OCI-LY3 (cell line): ENCODE results near the gene POGZ.

ENCODE experiments used
- H2AFZ ChIP-seq: fragments of 200-600, 300-600 bp; shearing (Covaris generic); 2 replicates; pipeline ENCODE4 v1.6.0; 2014; ENCODE audit warnings: antibody characterized with exemption, low read depth, low read length
- H3K27ac ChIP-seq: fragments of 200-600, 300-600 bp; sonication (generic); 2 replicates; pipeline ENCODE4 v1.5.1; 2014; ENCODE audit warnings: mild to moderate bottlenecking, low read length, moderate library complexity, mixed read lengths
- H3K27me3 ChIP-seq: fragments of 200-600, 300-600 bp; sonication (generic); 2 replicates; pipeline ENCODE4 v1.6.1; 2014; ENCODE audit warnings: low read depth, low read length, mixed read lengths
- H3K36me3 ChIP-seq: fragments of 200-600, 300-600 bp; sonication (generic); replicated peaks from 2 replicates; pipeline ENCODE3; 2014; ENCODE audit warnings: low read depth, low read length, mixed read lengths
- H3K4me1 ChIP-seq: fragments of 300-600, 200-600 bp; sonication (generic); 2 replicates; pipeline ENCODE4 v1.6.1; 2014; ENCODE audit warnings: low read length, mixed read lengths
- H3K4me2 ChIP-seq: fragments of 200-600, 300-600 bp; sonication (generic); 2 replicates; pipeline ENCODE4 v1.6.1; 2014; ENCODE audit warnings: low read length, mixed read lengths
- H3K4me3 ChIP-seq: fragments of 300-600, 200-600 bp; sonication (generic); 2 replicates; pipeline ENCODE4 v1.5.1; 2014; ENCODE audit warnings: antibody characterized with exemption, mild to moderate bottlenecking, low read length, moderate library complexity
- H3K79me2 ChIP-seq: fragments of 300-600, 200-600 bp; shearing (Covaris generic); 2 replicates; pipeline ENCODE4 v1.6.1; 2014; ENCODE audit warnings: mild to moderate bottlenecking, low read length, mixed read lengths
- H3K9ac ChIP-seq: fragments of 300-600, 200-600 bp; shearing (Covaris generic); 2 replicates; pipeline ENCODE4 v1.6.0; 2014; ENCODE audit warnings: mild to moderate bottlenecking, low read length, moderate library complexity
- H3K9me3 ChIP-seq: fragments of 200-600, 300-600 bp; shearing (Covaris generic); 2 replicates; pipeline ENCODE4 v1.6.1; 2014; ENCODE audit warnings: low read length, mixed read lengths; ENCODE audit not compliant: insufficient read depth
- H4K20me1 ChIP-seq: fragments of 200-600, 300-600 bp; sonication (generic); 2 replicates; pipeline ENCODE4 v1.6.1; 2016; ENCODE audit warnings: low read length, mixed read lengths; ENCODE audit not compliant: insufficient read depth
- EZH2phosphoT487 ChIP-seq: fragments of 200-600 bp; shearing (Covaris generic); IDR thresholded peaks from 2 replicates; pipeline ENCODE4 v1.6.1; 2018; ENCODE audit warnings: antibody characterized with exemption, mixed run types, low read depth
- TF ChIP-seq, protein P1 (sequence below): fragments of 200-600, 300-600 bp; sonication (generic); IDR thresholded peaks from 2 replicates; pipeline ENCODE4 v1.5.1; 2014; ENCODE audit warnings: antibody characterized with exemption, low read length, low read depth

The POGZ gene

DNA sequence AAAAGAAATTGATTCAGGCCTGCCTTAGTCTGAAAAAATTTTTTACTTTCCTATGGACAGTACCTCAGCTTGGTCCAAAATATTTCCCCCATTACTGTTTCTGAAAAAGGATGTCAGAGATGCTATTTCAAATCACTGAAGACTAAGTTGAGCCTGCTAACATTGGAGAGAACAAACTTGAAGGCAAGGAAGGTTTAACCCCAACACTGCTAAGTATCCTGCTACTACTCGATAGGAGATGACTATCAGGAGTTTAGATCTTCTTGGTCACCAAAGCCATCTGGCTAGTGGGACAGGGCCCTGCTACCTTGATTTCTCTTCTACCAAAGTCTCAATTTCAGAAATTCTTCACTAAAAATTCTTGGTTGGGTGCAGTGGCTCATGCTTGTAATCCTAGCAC, 22.7 kb upstream of the POGZ start:
- H3K4me3 ChIP-seq, result no peak overlapping the region

DNA sequence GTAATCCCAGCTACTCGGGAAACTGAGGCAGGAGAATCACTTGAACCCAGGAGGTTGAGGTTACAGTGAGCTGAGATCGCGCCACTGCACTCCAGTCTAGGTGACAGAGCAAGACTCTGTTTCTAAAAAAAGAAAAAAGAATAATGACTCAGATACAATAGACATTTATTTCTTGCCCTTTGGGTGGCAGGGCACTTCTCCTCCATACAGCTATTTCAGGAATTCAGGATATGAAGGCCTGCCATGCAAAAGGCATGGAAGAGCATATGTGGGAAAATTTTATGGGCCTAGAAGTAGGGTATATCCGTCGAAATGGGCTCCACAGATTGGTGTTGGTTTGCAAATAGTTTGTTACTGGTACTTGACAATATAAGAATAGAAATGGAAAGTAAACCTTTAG, 20.2 kb upstream of the POGZ start:
- Histone ChIP-seq H3K79me2 (no peaks in the 10 kb centered on the region), H3K36me3 (no peaks in the 10 kb centered on the region), H3K27ac (no peak overlapping the region), H2AFZ (no peak overlapping the region), H3K4me1 (peaks cover 27% of the 10 kb centered on the region), H3K27me3 (no peaks in the 10 kb centered on the region), H3K4me3 (no peak overlapping the region), H3K4me2 (no peak overlapping the region), H4K20me1 (no peaks in the 10 kb centered on the region), H3K9me3 (peaks cover 5% of the 10 kb centered on the region; the same call in 1 of the 2 replicates), H3K9ac (no peak overlapping the region)
- no peak for TF ChIP-seq EZH2phosphoT487
- TF ChIP-seq, protein P1, sequence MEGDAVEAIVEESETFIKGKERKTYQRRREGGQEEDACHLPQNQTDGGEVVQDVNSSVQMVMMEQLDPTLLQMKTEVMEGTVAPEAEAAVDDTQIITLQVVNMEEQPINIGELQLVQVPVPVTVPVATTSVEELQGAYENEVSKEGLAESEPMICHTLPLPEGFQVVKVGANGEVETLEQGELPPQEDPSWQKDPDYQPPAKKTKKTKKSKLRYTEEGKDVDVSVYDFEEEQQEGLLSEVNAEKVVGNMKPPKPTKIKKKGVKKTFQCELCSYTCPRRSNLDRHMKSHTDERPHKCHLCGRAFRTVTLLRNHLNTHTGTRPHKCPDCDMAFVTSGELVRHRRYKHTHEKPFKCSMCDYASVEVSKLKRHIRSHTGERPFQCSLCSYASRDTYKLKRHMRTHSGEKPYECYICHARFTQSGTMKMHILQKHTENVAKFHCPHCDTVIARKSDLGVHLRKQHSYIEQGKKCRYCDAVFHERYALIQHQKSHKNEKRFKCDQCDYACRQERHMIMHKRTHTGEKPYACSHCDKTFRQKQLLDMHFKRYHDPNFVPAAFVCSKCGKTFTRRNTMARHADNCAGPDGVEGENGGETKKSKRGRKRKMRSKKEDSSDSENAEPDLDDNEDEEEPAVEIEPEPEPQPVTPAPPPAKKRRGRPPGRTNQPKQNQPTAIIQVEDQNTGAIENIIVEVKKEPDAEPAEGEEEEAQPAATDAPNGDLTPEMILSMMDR, result no peak

More for the DNA sequence above, 22.7 kb upstream of the POGZ start:
- Histone ChIP-seq H3K36me3 (no peaks in the 10 kb centered on the region), H3K27me3 (no peaks in the 10 kb centered on the region), H3K9ac (no peak overlapping the region), H4K20me1 (no peaks in the 10 kb centered on the region), H2AFZ (no peak overlapping the region), H3K9me3 (peaks cover 5% of the 10 kb centered on the region; the same call in 1 of the 2 replicates), H3K4me1 (peaks cover 7% of the 10 kb centered on the region), H3K27ac (no peak overlapping the region), H3K79me2 (no peaks in the 10 kb centered on the region), H3K4me2 (no peak overlapping the region)
- TF ChIP-seq EZH2phosphoT487, result no peak
- TF ChIP-seq, protein P1, result no peak

DNA sequence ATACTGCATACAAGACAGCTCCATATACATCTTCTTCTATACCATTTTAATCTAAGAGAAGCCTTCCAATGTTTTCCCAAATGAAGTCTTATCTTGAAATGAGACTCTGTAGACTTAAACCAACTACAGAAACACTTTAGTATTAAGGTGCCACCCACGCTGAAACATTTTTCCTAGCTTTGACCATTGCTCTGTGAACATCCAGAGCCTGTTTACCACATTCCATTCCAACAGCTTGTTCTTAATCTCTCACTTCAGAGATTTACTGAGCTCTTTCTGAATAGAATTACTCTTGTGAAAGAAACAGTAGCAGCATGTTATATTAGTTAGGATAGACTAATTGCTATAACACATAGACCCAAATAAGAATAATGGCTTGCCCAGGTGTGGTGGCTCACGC, 19.6 kb upstream of the POGZ start:
- no peaks in the 10 kb centered on the region for H4K20me1 ChIP-seq
- H3K4me3 ChIP-seq, result no peak overlapping the region
- TF ChIP-seq, protein P1, result no peak
- no peak for TF ChIP-seq EZH2phosphoT487
- peaks cover 5% of the 10 kb centered on the region; the same call in 1 of the 2 replicates for H3K9me3 ChIP-seq
- H3K27ac ChIP-seq, result no peak overlapping the region
- H2AFZ ChIP-seq, result no peak overlapping the region
- no peaks in the 10 kb centered on the region for H3K79me2 ChIP-seq
- no peaks in the 10 kb centered on the region for H3K27me3 ChIP-seq
- H3K4me2 ChIP-seq, result no peak overlapping the region
- H3K9ac ChIP-seq, result no peak overlapping the region
- H3K36me3 ChIP-seq, result no peaks in the 10 kb centered on the region
- peaks cover 30% of the 10 kb centered on the region for H3K4me1 ChIP-seq

DNA sequence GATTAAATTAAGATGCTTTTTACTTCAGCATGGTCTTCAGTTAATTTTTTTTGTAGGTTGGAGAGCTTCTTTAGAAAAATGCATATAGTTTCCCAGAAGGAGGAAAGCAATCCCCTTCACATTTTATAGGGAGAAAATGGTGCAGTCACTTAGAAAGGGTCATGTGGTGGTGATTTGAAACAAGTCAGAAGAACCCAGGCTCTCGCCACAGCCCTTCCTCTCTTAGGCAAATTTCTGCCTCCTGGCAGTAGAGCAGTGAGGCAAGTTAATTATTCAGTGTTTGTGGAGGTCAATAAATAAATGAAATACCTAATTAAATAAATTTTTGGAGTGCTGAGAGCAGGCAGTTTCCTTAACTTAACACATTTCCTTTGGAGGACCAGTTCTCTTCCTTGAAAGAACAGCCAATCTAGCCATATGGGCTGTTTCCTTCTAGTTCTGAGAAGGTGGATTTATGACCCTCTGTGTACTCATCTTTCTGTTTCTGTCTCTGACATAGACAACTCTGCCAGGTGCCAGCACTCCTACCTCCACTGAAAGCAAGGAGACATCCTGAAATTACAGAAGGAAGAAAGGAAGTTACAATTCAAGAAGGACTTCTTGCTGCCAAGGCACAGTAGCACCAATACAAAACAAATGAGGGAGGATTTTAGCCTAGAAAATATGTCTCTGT, 19.0 kb upstream of the POGZ start:
- peaks cover 30% of the 10 kb centered on the region for H3K4me1 ChIP-seq
- no peak overlapping the region for H3K4me3 ChIP-seq
- peaks cover 5% of the 10 kb centered on the region; the same call in 1 of the 2 replicates for H3K9me3 ChIP-seq
- TF ChIP-seq EZH2phosphoT487, result no peak
- TF ChIP-seq, protein P1, result no peak
- no peak overlapping the region for H3K9ac ChIP-seq
- no peaks in the 10 kb centered on the region for H4K20me1 ChIP-seq
- no peaks in the 10 kb centered on the region for H3K79me2 ChIP-seq
- peak overlapping the region; percentile 10; the same call in 1 of the 2 replicates for H3K4me2 ChIP-seq
- H2AFZ ChIP-seq, result peak overlapping the region; percentile 44; the same call in 1 of the 2 replicates
- H3K27ac ChIP-seq, result no peak overlapping the region
- H3K27me3 ChIP-seq, result no peaks in the 10 kb centered on the region
- H3K36me3 ChIP-seq, result no peaks in the 10 kb centered on the region
